Loucy (cell line): ENCODE data around the gene WASF3.

ENCODE experiments used
- EZH2phosphoT487 ChIP-seq: fragments of 200-600 bp; IDR thresholded peaks from 2 replicates; pipeline ENCODE4 v1.6.1; 2018; ENCODE audit warnings: antibody characterized with exemption, mild to moderate bottlenecking, moderate library complexity, borderline replicate concordance
- TF ChIP-seq, protein P1 (sequence below): fragments of 200-600 bp; sonication (generic); conservative IDR thresholded peaks from 2 replicates; pipeline ENCODE4 v1.5.1; 2014; ENCODE audit warnings: mild to moderate bottlenecking, antibody characterized with exemption, low read length

DNA sequence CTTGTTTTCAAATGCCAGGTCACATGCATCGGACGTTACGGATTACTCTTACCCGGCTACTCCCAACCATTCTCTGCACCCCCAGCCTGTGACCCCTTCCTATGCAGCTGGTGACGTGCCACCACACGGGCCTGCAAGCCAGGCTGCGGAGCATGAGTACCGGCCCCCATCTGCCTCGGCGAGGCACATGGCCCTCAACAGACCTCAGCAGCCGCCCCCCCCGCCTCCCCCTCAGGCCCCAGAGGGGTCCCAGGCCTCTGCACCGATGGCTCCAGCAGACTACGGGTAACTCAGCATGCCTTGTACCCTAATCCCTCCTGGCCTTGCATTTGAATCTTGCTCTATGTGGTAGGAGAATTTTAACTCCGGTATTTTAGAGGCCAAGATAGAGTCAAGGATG, 123.6 kb downstream of the WASF3 start:
- TF ChIP-seq, protein P1, sequence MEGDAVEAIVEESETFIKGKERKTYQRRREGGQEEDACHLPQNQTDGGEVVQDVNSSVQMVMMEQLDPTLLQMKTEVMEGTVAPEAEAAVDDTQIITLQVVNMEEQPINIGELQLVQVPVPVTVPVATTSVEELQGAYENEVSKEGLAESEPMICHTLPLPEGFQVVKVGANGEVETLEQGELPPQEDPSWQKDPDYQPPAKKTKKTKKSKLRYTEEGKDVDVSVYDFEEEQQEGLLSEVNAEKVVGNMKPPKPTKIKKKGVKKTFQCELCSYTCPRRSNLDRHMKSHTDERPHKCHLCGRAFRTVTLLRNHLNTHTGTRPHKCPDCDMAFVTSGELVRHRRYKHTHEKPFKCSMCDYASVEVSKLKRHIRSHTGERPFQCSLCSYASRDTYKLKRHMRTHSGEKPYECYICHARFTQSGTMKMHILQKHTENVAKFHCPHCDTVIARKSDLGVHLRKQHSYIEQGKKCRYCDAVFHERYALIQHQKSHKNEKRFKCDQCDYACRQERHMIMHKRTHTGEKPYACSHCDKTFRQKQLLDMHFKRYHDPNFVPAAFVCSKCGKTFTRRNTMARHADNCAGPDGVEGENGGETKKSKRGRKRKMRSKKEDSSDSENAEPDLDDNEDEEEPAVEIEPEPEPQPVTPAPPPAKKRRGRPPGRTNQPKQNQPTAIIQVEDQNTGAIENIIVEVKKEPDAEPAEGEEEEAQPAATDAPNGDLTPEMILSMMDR: no peak
- TF ChIP-seq EZH2phosphoT487: no peak
